Kidney (tissue), 14 donors: Measurements from ENCODE around the gene HNRNPM. TPM values are rescaled to one million over a fixed set of nuclear protein-coding genes. Genes with fewer than 3 reads are reported as not detected.
"Not testable (repeated sequence)": the region's sequence is repeated elsewhere in the genome, so short reads cannot be mapped to it uniquely, and the experiment has no call there.

Source experiments
- DNase-seq, 5 donors: peaks; one replicate each; pipeline ENCODE4 v3.0.0-alpha.2; 2013 to 2020
- FAIRE-seq: peaks from 2 replicates; lab custom pipeline; 2012; peaks lifted over from hg19 to GRCh38; lab: Jason Lieb, UNC
- H3K27ac ChIP-seq, 2 donors: one replicate each; pipeline ENCODE4 v1.7.0; 2013; ENCODE audit warnings: low read depth in 2 of 2, low read length in 2 of 2, inconsistent platforms in 1 of 2
- H3K27me3 ChIP-seq: one replicate; pipeline ENCODE4 v1.7.1; 2013; ENCODE audit warnings: low read length, inconsistent platforms; ENCODE audit not compliant: control insufficient read depth, insufficient read depth
- H3K36me3 ChIP-seq, 3 donors: one replicate each; pipeline versions ENCODE4 v1.7.0 to v1.7.1; 2013; ENCODE audit warnings: low read length in 3 of 3, control low read depth in 1 of 3, inconsistent platforms in 1 of 3; ENCODE audit not compliant: insufficient read depth in 3 of 3, control insufficient read depth in 2 of 3
- H3K4me1 ChIP-seq, 3 donors: one replicate each; pipeline versions ENCODE4 v1.7.0 to v1.7.1; 2013; ENCODE audit warnings: low read length in 3 of 3, inconsistent platforms in 1 of 3, low read depth in 1 of 3; ENCODE audit not compliant: control insufficient read depth in 2 of 3, insufficient read depth in 2 of 3
- H3K4me3 ChIP-seq, 3 donors: one replicate each; pipeline versions ENCODE4 v1.7.0 to v1.8.1; 2013; ENCODE audit warnings: low read length in 3 of 3, control low read depth in 1 of 3, inconsistent platforms in 1 of 3
- H3K9ac ChIP-seq, 3 donors: one replicate each; pipeline versions ENCODE4 v1.7.0 to v1.7.1; 2013; ENCODE audit warnings: low read length in 3 of 3, control low read depth in 1 of 3, inconsistent platforms in 1 of 3
- H3K9me3 ChIP-seq, 3 donors: one replicate each; pipeline versions ENCODE4 v1.7.0 to v1.7.1; 2013; ENCODE audit warnings: low read length in 3 of 3, control low read depth in 1 of 3, inconsistent platforms in 1 of 3; ENCODE audit not compliant: control insufficient read depth in 2 of 3, insufficient read depth in 1 of 3
- intact Hi-C: fragments of 100-400 bp; cut with DNase I; formaldehyde crosslinking; loops from one replicate; pipeline ENCODE4 v1.11.1; 2022
- polyA plus RNA-seq: library from polyadenylated mRNA; stranded (reverse); fragments of 350-450 nt; fragmentation: Illumina TruSeq; extraction: RNeasy Lipid Tissue Mini Kit (QIAGEN cat#74804); gene quantifications from one replicate; pipeline ENCODE4 v1.2.3, GENCODE V29; 2014; ENCODE audit warnings: low read depth, low replicate concordance; ENCODE audit not compliant: insufficient read depth
- total RNA-seq: library from RNA; stranded (reverse); fragmentation: NEBNext Ultra II Directional; extraction: Animal tissue kit (Norgen Biotek cat#: 25700); gene quantifications from one replicate; pipeline ENCODE4 v1.2.1, GENCODE V29; 2021
- TF ChIP-seq, protein P1 (sequence below): IDR thresholded peaks from 3 replicates; pipeline ENCODE4 v1.5.1; 2012; ENCODE audit warnings: mild to moderate bottlenecking, moderate library complexity, borderline replicate concordance; ENCODE audit not compliant: insufficient read depth; ENCODE audit errors: extremely low read depth
- donor health status: control.
- donor health status: control.
- donor health status: control.
- donor health status: control.
- donor health status: control.
- donor health status: DM: yes; HTN: yes; CAD: no.
- donor health status: Normal renal cell carcinoma (clear cell type).

The HNRNPM gene
- total and polyA plus RNA-seq, 2 donors from 2014 or later: 103 to 164 TPM

DNA sequence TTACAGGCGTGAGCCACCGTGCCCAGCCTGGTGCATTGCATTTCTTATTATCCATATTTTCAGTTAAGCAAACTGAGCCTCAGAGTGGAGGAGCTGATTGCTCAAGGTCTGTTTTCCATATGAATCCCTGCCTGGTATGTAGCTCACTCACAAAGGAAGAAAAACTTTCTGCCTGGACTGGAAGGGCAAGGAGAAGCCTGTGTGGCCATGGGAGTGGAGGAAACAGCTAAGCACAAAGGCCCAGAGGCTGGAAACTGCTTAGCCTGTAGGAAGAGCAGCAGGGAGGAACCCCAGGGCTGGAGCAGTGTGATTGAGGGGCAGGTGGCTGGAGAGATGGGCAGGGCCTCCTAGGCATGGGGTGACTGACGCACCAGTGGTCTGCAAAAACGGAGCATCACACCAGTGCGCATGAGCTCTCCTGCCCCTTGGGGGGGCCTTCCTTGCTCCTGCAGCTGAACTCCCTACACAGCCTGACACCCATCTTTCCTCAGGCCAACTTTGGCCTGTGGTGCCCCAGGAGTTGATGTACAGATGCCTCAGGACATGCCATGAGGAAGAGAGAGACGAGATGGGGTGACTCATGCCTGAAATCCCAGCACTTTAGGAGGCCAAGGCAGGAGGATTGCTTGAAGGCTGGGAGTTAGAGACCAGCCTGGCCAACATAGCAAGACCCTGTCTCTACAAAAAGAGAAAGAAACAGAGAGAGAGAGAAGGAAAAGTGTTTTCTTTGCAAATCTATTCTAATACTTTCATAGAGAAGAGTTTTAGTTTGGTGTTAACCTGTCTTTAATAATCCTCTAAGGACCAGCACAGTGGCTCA lies 2.8 kb upstream of the HNRNPM start:
- H3K27ac ChIP-seq: no peak overlapping the region
- DNase-seq (peak in 1 of 5 donors; percentile 39), FAIRE-seq (no peak)
- peaks cover 0 to 13% (median 0%) of the 10 kb centered on the region in 3 donors for H3K36me3 ChIP-seq
- H3K9me3 ChIP-seq: no peaks in the 10 kb centered on the region
- H3K9ac ChIP-seq: no peak overlapping the region
- H3K4me1 ChIP-seq: peaks cover 0 to 6% (median 6%) of the 10 kb centered on the region in 3 donors
- H3K27me3 ChIP-seq: no peaks in the 10 kb centered on the region
- TF ChIP-seq, protein P1, sequence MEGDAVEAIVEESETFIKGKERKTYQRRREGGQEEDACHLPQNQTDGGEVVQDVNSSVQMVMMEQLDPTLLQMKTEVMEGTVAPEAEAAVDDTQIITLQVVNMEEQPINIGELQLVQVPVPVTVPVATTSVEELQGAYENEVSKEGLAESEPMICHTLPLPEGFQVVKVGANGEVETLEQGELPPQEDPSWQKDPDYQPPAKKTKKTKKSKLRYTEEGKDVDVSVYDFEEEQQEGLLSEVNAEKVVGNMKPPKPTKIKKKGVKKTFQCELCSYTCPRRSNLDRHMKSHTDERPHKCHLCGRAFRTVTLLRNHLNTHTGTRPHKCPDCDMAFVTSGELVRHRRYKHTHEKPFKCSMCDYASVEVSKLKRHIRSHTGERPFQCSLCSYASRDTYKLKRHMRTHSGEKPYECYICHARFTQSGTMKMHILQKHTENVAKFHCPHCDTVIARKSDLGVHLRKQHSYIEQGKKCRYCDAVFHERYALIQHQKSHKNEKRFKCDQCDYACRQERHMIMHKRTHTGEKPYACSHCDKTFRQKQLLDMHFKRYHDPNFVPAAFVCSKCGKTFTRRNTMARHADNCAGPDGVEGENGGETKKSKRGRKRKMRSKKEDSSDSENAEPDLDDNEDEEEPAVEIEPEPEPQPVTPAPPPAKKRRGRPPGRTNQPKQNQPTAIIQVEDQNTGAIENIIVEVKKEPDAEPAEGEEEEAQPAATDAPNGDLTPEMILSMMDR: no peak
- intact Hi-C loops: no loop called here
- H3K4me3 ChIP-seq: no peak overlapping the region

DNA sequence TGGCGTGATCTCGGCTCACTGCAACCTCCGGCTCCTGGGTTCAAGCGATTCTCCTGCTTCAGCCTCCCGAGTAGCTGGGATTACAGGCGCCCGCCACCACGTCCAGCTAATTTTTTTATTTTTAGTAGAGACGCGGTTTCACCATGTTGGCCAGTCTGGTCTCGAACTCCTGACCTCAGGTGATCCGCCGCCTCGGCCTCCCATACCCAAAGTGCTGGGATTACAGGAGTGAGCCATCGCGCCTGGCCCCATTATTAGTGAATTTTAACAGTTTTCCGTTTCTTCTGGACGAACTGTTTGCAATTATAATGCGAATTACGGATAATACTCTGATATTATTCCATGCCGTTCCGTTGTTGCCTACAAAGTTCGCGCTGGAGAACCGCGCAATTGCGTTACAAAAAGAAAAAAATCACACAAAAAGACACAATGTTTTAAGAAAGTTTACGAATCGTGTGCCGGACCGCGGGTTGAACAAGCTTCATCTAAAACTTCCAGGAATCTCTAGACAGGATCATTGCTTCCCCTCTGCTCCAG lies 567 bp upstream of the HNRNPM start:
- intact Hi-C loops: not testable (repeated sequence)

DNA sequence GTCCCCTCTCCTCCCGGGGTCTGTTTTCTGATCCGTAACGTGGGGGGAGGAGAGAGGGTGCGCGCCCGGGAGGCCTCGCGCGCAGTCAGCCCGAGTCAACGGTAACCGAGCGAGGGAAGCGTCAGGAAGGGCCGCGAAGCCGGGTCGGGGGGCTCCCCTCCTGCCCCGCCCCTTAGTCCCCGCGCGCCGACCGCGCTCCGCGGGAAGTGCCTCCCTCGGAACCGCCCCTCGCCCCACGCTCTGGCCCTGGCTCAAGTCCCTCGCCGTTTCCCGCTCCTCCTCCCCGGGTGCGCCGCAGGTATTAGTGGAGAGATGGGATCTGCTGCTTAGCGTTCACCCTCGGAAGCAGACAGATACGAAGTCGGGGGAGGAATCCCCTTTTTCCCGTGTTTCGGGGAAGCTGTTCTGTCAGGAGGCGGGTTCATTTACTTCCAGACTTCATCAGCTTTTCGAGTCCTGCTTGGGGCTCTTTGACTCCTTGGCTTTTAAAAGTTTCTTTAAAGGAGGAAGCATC lies 770 bp downstream of the HNRNPM start:
- peak overlapping the region; percentile 74 to 98 (median 81) for H3K9ac ChIP-seq
- peak; percentile 48 to 88 (median 70) for DNase-seq
- H3K9me3 ChIP-seq: no peaks in the 10 kb centered on the region
- TF ChIP-seq, protein P1: no peak
- H3K27me3 ChIP-seq: no peaks in the 10 kb centered on the region
- FAIRE-seq: no peak
- peak overlapping the region; percentile 95 to 97 for H3K27ac ChIP-seq
- intact Hi-C loops: no loop called here
- H3K36me3 ChIP-seq: peaks cover 0 to 13% (median 0%) of the 10 kb centered on the region in 3 donors
- peaks cover 4 to 26% (median 23%) of the 10 kb centered on the region in 3 donors for H3K4me1 ChIP-seq
- peak overlapping the region; percentile 69 to 92 (median 73) for H3K4me3 ChIP-seq

More for the DNA sequence above, 567 bp upstream of the HNRNPM start:
- peaks cover 0 to 13% (median 0%) of the 10 kb centered on the region in 3 donors for H3K36me3 ChIP-seq
- peak overlapping the region; percentile 63 to 79 for H3K27ac ChIP-seq
- peaks cover 4 to 19% (median 17%) of the 10 kb centered on the region in 3 donors for H3K4me1 ChIP-seq
- H3K27me3 ChIP-seq, H3K9me3 ChIP-seq, FAIRE-seq: not testable (repeated sequence)
- peak overlapping the region; percentile 45 to 76 (median 57) for H3K9ac ChIP-seq
- DNase-seq: peak in 1 of 5 donors; percentile 46
- H3K4me3 ChIP-seq: peak overlapping the region; percentile 66 to 84 (median 69)
